ENCODE measurements around the gene RRN3.
"Not testable (repeated sequence)": the region's sequence is repeated elsewhere in the genome, so short reads cannot be mapped to it uniquely, and the experiment has no call there.

The RRN3 gene

GRCh38 chr16:15052747-15053476, 41.2 kb downstream of the RRN3 start:
- DNase-seq, result no peak

- no peak for DNase-seq
Observed at GRCh38 chr16:15051387-15051951, 42.6 kb downstream of the RRN3 start.

DNA sequence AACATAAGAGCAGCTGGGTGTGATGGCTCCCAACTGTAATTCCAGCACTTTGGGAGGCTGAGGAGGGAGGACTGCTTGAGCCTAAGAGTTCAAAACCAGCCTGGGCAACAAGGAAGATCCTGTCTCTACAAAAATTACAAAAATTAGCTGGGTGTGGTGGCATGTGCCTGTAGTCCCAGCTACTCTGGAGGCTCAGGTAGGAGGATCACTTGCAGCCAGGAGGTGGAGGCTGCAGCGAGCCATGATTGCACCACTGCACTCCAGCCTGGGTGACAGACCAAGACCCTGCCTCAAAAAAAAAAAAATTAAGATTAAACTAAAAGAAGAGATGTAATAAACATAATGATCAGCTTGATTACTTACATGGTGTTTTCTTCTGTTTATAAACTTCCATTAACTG, 43.6 kb downstream of the RRN3 start:
- DNase-seq, result not testable (repeated sequence)

DNA sequence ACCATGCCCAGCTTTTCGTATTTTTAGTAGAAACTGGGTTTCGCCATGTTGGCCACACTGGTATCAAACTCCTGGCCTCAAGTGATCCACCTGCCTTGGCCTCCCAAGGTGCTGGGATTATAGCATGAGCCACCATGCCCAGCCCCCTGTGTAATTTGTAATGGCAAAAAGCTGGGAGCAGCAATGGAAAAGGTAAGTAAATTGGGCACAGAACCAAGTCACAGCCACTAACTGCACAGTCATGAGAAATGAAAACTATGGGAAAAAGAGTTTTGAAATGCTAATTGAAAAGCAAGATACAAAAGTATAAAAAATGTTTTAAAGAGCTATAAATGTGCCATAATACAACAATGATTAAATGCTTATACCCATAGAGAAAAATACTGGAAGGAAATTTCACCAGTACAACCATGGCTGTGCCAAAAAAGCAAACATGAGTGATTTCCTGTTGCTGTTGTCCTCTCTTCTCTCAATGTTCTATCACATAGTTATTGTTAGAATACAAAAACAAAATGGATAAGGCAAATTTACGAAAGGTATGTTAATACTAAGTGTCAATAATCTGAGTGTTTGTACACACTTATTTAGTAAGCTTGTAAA, 44.4 kb downstream of the RRN3 start:
- DNase-seq, result no peak

DNA sequence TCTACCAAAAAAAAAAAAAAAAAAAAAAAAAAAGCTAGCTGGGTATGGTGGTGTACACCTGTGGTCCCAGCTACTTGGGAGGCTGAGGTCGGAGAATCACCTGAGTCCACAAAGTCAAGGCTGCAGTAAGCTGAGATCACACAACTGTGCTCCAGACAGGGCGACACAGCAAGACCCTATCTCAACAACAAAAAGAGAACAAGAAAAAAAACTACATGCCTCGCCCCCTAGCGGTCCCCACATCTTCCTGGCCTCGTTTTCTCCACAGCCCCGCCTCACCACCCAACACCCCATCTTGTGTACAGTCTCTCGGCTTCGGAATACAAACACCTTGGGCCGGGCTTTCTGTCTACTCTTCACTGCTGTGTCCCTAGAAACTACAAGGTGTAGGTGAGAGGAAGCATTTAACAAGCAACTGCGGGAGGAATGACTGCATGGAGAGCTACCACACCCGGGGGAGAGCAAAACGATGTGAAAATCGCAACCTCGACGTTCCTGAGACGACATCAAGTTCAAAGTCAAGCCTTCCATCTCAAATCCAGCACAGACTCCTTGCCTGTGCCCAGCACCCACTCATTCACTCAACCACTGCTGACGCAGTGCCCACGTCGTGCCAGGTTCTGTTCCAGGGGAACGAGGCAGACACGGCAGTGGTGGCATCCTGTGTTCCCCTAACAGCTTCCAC, 47.2 kb downstream of the RRN3 start:
- DNase-seq, result no peak

- DNase-seq, result not testable (repeated sequence)
Observed at GRCh38 chr16:15045270-15045669, 48.8 kb downstream of the RRN3 start.

- no peak for DNase-seq
Observed at GRCh38 chr16:15044286-15044685, 49.8 kb downstream of the RRN3 start.

DNA sequence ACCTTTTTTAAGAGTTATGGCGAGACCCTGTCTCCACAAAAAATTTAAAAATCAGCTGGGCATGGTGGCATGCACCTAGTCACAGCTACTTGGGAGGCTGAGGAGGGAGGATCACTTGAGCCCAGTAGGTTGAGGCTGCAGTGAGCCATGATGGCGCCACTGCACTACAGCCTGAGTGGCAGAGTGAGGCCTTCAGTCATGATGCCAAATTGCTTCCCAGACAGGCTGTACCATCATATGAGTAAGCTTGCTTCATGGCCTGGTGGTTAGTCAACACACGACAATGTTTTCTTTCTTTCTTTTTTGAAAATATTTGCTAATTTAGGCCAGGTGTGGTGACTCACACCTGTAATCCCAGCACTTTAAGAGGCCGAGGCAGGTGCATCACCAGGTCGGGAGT, 50.7 kb downstream of the RRN3 start:
- DNase-seq, result no peak

DNA sequence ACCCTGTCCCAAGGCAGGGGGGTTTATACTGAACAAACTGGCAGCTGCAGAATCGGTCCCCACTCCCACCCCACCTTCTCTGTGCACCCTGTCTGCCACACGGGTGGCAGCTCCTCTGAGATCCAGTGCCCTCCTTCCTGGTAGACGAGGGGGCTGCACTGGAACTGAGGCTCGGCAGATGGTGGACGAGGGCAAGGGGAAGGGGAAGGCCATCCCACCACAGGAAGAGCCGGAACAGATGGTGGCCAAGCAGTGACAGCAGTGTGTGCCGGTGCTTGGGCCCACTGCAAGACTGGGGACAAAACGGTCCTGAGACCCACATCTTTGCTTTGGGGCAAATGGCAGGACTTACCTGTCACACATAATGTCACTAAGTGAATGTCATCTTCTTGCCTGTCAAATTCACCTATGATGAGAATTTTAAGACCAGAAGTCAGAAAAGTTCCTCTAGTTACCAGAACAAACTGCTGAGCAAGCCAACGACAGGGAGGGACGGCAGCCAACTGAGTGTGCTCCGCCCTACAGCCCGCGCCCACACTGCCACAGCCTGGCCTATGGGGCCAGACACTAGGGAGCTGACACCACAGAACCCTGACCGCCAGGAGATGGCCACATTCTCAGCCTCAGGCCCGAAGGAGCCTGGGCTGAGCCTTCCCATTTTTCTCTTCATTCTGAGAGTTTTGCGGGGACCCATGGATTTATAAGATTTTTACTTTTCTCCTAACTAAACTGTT, 52.6 kb downstream of the RRN3 start:
- DNase-seq, result peak in 44 of 58 donors; percentile 4 to 71 (median 44)

- DNase-seq, result no peak
Observed at GRCh38 chr16:15038689-15039088, 55.4 kb downstream of the RRN3 start.

DNA sequence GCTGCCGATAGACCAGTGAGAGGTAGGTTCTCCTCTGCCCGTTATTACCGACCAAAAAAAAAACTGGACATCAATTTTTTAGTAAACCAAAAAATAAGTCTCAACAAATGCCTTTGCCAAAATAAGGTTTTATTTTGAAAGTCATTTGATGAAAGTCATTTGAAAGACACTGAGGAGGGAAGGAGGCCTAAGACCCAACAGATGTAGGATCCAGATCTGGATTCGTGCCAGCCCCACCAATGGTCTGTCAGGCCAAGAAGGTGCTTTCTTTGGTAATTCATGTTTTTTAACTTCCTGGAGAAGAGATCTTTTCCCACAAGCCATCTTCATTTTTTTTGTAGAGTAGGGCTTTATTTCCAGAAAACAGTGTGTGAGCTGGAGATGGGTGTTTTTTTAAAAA, 56.3 kb downstream of the RRN3 start:
- DNase-seq, result no peak

GRCh38 chr16:15037003-15037402, 57.1 kb downstream of the RRN3 start:
- DNase-seq, result peak in 8 of 58 donors; percentile 8 to 50 (median 20)

DNA sequence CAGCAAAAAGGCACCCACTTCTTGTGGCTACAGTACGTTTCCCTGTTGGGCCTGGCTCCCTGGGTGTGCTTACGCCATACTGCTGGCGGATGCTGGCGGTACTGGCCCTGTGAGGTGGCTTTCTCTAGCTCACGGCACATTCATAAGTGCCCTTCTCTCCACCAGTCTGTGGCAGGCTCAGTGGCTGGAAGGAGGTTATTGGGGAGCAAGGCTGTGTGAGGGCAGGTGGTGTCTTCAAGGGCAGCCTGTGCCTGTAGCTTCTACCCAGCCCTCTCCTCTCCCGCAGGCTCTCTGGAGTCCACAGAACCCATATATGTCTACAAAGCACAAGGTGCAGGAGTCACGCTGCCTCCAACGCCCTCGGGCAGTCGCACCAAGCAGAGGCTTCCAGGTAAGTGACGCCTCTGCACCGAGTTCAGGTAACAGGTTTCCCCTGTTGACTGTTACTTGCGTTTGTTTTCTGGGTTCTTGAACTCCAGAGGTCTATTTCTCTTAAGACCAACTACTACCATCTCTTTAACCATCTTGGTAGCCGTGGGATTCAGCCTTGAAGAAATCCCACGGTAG, 58.8 kb downstream of the RRN3 start:
- no peak for DNase-seq

DNA sequence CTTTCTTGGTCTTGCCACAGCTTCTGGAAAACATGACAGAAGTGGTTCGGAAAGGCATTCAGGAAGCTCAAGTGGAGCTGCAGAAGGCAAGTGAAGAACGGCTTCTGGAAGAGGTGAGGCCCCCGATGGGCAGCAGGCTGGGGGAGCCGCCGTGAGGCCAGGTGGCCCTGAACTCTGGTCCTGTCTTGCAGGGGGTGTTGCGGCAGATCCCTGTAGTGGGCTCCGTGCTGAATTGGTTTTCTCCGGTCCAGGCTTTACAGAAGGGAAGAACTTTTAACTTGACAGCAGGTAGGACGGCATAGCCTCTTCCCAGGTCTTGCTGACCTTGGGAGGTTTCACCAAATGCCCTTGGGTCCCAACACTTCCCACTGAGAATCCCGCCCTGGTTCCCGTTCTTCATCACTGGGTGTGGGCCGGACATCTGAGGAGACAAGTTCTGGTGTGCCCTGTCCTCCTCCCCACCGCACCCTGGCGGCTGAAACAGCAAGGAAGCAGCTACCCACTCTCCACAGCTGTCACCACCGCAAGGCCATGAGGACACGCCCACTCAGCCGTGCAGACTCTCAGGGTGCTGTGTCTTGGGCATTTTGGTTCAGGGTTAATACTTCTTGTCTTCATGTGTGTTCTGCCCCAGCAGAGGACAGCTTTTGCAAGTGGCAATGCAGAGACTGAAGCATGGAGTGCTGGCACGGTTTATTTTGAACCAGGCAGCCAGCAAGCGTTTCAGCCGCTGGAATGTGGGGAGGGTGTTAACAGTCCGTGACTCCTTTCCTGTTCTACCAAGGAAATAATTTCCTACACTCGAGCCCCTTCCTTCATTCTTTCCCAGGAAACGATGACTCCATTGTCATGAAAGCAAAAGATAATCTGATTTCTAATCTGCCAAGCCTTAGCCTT, 59.6 kb downstream of the RRN3 start:
- DNase-seq, result peak in 3 of 58 donors; percentile 10 to 30 (median 13)

GRCh38 chr16:15033309-15033707, 60.8 kb downstream of the RRN3 start:
- no peak for DNase-seq

DNA sequence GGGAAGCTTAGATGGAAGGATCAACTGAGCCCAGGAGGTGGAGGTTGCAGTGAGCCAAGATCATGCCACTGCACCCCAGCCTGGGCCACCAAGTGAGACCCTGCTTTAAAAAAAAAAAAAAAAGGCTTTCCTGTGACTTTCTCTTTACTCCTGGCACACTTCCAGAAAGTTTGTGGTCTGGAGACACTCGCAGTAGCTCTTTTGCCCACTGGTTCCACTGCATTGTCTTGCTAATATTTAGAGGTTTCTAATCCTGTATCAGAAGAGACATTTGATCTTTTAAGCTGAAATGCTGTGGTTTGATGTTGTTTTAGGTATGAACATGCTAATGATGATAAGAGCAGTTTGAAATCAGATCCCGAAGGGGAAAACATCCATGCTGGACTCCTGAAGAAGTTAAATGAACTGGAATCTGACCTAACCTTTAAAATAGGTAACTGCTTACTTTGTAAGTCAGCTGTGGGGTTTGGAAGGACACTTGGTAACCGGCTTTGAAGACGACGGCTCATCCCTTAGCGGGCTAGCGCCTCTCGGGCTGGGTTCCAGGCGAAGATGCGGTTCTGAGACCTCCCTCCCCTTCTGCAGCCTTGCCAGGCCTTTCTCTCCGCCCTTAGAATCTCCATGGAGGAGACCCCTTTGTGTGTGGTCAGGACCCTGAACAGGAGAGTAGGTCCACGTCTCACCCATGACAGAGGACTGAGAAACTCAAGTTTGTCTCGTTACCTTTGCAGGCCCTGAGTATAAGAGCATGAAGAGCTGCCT, 61.3 kb downstream of the RRN3 start:
- DNase-seq, result no peak

- DNase-seq, result no peak
Observed at GRCh38 chr16:15031586-15031985, 62.5 kb downstream of the RRN3 start.

- no peak for DNase-seq
Observed at GRCh38 chr16:15031179-15031578, 62.9 kb downstream of the RRN3 start.

DNA sequence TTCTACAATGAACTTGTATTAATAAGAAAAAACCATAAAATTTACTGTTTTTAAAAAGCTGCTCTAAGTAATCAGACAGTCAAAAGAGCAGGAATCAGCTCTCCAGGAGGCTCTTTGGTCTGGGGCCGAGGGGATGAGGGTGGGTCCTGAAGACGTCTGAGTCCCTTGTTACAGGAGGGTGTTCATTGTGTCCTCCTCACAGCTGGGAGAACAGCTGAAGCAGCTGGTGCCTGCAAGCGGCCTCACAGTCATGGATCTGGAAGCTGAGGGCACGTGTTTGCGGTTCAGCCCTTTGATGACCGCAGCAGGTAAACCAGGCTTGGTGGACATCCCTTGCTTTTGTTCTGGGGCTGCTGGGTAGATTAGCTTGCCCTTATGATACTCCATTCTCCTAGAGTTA, 64.3 kb downstream of the RRN3 start:
- DNase-seq, result not testable (repeated sequence)

Measured in anterior cingulate cortex (tissue), 58 donors.